Measurements from ENCODE around the gene MAP1B.

Gene MAP1B

DNA sequence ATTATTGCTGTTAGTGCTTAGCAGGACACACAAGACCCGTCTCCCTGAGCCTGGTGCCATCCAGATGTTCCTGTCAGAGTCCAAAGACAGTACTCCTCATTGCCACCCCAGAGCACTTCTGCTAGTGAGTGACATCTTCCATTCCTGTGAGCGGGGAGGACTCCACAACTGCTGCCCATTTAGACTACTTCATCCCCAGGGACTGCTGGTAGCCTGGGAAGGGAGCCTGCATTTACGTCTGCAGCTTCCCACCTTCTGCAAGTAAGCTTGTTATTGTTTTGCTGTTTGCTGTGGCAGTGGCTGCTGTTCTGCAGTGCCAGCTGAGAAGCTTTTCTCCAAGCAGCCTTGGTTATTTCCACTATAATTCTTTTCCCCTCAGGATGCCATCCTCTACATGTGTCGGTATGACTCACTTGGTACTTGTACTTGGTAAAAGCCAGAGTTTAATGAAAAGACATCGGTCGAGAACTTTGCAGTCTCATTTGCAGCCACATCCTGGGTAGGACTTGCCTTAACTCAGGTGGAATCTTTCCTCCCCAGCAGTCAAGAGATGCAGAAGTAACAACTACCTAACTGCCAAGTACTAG is 10.6 kb upstream of the MAP1B start:
- no peak for DNase-seq (ENCODE audit: low read depth in 2 of 2)

DNA sequence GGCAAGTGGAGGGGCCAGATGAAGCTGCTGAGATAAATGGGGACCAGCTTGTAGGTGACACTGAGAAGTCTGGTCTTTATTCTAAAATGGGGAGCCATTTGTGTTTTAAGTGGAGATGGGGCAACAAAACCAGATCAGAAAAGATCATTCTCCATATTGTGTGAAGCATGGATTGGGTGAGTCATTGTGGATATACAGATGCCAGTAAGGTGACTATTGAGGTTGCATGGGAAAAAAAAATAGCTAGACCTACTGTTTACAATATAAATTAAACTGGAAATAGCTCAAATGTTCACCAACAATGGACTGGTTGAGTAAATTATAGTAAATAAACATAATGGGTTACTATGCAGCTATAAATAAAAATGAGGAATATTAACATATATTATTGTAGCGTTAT is 5.4 kb upstream of the MAP1B start:
- no peak for DNase-seq (ENCODE audit: low read depth in 2 of 2)

DNA sequence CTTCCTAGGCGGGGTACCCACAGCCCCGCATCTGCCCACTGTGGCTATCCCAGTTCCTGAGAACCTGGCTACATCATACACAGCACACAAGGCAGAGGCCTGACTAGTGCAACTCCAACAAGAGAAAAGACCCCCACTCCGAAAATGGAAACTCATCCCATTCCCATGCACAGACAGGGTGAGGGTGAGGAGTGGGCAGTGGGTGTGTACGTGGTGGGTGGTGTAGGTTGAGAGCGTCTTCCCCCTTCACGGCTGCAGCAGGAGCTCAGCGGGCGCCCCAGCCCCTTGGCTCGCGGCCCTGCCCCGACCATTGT is 501 bp upstream of the MAP1B start:
- DNase-seq (ENCODE audit: low read depth in 2 of 2), result no peak

DNA sequence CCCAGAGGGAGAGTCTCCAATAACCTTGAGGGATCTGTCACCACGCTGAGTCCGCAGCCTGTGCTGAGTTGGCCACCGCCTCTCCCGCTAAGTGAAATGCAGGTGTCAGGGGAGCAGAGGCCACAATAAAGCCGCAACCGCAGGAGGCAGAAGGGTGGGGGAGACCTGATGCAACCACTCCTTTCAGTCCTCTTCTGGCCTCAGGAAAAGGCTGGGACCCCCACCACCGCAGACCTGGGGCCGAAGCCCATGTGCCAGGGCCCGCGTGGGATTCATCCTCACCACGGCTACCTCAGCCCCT is 576 bp downstream of the MAP1B start:
- DNase-seq (ENCODE audit: low read depth in 2 of 2), result no peak

DNA sequence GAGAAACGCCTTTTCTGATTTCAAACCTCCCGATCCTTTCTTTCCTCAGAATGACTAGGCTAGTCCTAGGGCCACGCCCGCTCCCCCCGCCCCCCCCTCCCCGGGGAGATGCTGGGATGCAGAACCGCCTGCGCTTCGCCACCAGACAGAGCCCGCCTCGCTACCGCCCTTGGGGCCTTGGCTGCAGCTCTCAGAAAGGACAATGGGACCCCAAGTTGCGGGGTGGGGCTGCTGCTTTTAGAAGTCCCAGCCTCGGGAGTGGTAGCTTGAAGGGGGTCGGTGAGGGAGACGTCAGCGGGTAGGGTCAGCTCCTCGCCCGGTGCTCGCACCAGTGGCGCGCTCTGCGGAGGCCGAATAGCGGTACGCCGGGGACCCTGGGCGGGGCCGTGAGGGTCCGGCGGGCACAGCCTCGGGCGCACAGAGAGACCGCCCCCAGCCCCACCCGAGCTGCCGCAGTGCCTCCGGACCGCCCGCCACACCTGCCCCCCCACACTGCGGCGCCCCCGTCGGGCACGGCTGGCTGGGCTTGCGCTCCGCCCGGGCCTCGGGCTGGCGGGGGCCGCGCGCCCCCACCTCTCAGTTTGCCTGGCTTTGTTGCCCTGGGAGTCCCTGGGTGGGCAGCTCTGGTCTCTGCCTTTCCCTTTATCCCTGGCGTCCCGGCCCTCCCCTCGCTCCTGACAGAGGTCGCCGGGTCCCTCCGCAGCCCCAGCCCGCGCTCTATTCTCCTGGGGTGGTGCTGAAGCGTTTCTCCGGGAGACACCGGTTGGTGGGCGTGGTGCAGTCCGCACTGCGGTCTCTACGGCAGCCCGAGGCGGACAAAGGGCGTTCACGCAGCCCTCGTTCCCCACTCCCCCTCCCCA is 1.2 kb downstream of the MAP1B start:
- DNase-seq (ENCODE audit: low read depth in 2 of 2), result no peak

DNA sequence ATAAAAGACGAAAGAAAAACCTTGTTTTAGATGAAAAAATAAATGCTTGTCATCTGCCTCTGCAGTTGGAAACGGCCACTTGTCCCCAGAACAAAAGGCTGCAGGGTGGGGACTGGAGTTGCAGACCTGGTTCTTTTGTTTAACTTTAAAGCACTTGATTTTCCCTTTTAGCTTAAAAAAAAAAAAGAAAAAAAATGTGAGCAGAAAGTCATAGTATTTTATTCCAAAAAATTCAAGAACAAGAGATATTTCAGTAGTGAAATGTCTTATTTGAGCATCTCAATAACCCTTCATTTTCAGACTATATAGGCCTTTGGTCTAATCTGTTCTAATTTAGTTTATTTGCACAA is 1.8 kb downstream of the MAP1B start:
- no peak for DNase-seq (ENCODE audit: low read depth in 2 of 2)

DNA sequence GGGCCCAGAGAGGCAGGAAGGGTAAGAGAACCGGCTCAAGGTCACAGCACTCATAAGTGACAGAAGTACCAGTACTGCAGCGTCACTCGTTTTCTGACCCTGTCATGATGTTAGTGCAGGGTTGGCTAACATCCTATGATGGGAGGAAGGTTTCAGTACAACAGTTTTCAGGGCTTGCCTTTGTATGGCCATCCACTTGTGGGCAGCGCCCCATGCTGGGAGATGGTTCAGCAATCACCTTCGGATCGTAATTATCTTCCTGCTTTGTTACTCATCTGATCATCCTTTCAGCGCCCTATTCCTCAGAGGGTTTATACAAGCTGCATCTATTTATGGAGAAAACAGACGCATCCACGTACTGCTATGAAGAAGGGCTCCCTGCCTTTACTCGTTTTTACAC is 2.4 kb downstream of the MAP1B start:
- DNase-seq (ENCODE audit: low read depth in 2 of 2), result no peak

DNA sequence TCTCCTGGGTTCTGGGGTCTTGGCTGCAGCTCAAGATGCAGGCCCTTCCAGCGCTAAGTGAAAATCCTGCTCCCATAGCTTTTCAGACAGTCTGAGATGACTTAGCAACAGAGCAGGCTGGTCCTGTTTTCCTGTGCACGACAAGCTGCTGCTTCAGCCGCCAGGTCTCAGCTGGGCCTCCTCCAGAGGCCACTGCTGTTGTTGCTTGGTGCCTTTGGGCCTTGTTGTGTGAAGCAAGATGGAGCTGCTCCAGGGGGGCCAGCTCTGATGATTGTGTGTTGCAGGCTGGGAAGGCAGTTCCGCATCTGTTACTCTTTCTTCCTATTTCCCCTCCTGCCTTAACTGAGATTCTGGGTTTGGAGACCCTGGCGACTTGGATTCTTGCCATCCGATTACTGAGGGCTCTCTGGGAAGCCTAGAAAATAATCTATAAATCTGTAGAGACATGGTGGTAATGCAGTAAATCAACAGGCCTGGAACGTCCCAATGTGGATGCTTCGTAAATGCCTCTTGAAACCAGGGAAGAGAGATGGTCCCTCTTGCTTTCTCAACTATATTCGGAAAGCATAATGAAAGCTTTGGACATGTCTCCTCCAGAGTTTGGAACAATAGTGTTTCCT is 3.2 kb downstream of the MAP1B start:
- no peak for DNase-seq (ENCODE audit: low read depth in 2 of 2)

DNA sequence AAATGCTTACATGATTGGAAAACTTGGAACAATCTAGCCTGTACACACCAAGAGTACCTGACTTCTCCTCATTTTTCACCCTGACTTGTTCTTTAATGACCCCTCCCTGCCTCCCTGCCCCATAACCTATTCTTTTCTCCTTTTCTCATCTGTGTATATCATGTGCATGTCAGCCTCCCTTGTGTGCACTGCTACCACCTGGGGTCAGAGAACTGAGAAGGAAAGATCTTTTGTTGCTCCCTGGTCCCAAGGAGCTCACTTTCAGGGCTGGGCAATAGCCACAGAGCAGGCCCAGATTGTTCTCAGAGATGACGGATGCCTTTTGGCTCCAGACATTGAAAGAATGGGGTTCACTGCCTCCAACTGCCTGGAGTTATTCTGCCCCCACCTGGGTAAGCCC is 5.1 kb downstream of the MAP1B start:
- DNase-seq (ENCODE audit: low read depth in 2 of 2), result no peak

DNA sequence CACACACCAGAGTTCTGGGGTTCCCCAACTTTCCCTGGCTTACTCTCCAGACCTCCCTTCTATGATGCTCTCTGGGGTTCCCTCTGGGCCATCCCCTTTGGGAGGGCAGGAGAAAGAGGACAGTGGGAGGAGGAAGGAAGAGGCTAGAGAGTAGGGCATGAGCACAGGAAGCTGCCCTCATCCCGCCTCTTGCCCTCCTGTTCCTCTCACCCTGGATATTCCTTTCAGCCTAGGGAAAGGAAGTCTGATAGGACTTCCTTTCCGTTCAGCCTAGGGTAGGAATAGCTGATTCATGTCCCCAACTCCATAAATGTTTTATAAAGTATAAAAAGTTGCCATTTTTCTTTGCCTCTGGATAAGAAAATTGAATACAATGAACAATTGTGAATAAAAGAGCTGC is 7.4 kb downstream of the MAP1B start:
- no peak for DNase-seq (ENCODE audit: low read depth in 2 of 2)

DNA sequence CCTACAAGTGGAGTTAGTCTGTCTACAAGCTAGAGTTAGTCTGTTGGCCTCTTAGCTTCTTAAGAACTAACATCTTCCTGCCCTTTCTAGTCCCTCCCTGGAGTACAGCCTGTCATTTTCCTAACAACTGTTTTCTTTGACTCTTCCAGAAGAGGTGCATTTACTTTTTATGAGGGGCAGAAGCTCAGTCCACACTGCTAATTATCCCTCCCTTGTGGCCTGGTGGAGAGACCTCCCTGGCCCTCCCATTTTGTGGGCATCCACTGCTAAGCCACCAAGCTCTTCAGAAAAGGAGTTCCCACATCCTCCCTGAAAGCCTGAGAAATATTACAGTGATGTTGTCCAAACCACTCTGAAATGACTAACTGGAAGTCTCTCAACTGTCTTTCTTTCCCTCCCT is 8.0 kb downstream of the MAP1B start:
- no peak for DNase-seq (ENCODE audit: low read depth in 2 of 2)

DNA sequence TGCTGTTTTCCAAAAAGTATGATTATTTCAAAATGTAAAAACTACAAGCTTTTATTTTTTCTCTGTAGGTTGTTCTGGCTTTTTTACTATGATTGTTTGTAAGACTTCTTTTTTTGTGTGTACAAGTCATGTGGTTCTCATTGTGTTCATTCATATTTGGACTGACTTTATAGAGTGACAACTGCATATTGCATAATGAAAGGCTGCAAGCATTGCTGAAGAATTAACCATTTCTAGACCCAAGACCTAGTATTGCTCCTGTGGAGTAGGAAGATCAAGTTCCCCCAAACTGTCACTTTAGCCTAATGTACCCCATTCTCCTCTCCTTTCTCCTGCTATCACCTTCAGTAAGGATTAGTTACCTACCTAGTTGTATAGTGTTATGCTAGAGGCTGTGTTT is 10.0 kb downstream of the MAP1B start:
- no peak for DNase-seq (ENCODE audit: low read depth in 2 of 2)

DNA sequence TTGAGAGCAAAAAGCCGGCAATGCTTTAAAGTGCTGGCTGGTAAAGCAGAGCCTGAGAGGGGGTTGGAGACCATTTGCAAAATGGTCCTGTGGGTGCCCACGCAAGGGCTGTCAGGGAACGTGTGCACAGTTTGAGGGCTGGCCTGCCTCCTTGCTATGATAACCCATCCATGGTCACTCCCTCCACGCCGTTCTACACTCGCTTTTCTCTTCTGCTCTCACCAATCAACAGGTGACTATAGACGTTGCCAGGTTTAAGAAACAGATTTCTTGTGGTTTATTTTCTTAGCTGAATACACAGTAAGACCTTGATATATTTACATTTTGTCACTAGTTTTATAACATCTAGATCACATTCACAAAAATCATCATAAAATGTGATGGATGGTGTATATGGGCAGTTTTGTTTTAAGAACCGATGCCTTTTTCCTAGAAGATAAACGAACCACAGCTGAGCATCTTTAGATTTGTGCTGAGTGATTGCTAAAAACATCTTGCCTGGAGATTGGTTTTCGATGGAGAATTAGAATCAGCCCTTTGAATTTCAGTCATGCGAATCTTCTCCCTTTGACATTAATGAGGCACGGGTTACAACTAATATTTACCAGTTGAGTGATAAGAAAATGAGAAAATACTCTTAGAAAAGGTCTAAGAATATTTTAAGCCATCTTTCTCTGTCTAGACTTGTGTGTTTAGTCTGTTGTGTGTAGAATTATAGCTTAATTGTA is 13.9 kb downstream of the MAP1B start:
- no peak for DNase-seq (ENCODE audit: low read depth in 2 of 2)

DNA sequence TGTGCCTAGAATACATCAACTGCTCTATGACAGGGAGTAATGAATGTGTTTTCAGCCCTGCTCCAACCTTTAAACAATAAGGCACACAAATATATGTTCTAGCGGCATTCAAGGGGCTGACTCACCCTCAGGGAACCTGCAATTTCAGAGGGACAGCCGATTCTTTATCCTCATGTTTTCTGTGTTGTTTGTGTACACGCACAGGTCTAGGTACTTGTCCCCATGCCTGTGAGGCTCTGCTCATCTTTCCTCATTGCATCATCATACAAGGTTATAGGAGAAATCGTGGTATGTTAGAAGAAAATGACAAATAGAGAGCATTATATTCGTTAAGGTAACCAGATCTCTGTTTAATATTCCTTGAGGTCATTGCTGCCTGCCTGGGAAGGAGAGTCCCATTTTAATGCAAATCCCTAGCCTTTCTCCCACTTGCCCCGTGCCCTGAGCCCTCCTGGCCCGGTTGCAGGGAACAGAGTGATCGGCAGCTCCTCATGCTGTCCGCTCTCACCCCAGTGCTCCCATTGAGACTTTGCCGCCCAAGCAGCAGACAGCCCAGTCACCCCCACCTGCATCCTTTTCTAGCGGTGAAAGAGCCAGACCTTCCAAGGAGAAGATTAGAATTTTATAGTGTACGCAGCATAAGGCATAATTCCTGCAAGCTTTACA is 14.6 kb downstream of the MAP1B start:
- DNase-seq (ENCODE audit: low read depth in 2 of 2), result no peak

DNA sequence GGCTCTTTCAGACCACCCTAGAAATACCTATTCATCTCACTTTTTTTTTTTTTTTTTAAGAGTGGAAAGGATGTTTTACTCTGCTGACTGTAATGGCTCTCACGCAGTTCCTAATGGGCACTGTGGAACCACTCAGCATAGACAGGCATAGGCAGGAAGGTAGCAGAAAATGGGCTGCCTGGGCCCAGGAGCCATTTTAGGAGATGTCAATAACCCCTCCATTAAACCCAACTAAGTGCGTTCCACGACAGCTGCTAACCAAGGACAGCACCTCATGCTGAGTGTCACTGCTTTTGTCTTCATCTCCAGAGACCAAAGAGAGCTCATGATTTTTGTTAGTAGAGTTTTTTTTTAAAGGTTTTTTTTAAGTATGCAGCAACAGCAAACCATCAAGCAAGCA is 15.3 kb downstream of the MAP1B start:
- no peak for DNase-seq (ENCODE audit: low read depth in 2 of 2)

DNA sequence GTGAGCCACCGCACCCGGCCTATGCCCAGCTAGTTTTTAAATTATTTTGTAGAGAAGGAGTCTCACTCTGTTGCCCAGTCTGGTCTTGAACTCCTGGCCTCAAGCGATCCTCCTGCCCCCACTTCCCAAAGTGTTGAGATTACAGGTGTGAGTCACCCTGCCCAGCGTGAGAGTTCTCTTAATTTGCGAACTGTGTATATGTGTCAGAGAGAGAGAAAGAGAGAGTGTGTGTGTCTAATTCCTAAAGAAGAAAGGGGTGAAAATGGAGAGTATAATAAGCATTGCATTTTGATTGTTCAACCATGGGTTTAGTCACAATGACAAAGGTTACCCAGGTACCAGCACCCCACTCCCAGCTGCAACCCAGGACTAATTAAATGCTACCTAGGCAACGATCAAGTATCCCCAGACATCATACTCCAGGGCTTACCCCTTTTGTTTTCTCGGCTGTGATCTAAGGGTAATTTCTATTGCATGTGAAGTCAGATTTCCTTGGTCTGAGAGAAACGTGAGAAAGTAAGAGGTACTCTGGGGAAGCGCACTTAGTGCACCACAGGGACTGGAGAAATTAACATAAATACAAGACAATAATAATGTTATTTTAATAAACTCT is 16.6 kb downstream of the MAP1B start:
- no peak for DNase-seq (ENCODE audit: low read depth in 2 of 2)

DNA sequence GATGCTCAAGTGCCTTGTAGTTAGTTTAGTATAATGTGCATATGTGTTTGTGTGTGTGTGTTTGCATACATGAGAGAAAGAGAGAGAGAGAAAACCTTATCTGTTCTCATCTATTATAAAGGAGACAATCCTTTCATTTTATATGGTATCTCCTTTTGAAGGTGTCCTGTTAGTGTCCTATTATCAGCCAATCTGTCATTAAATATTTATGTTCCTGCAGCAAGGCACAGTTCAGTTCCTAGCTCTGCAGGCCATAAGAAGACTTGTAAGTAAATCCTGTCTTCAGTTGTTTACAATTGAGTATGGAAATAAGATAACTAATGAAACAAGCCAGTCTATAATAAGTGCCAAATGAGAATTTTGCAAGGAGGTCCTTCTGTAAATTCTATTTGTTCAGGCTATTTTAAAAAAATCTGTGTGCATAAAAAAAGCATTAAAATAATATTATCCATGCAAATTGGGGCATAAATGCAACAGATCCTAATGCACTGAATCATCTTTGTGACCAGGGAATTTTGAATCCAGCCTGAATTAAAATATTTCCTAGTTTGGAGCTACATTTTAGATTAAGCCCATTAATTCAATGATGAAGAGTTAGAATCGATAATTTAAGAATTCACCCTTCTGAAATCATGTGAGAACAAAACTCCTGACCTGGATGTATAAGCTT is 18.1 kb downstream of the MAP1B start:
- DNase-seq (ENCODE audit: low read depth in 2 of 2), result no peak

DNA sequence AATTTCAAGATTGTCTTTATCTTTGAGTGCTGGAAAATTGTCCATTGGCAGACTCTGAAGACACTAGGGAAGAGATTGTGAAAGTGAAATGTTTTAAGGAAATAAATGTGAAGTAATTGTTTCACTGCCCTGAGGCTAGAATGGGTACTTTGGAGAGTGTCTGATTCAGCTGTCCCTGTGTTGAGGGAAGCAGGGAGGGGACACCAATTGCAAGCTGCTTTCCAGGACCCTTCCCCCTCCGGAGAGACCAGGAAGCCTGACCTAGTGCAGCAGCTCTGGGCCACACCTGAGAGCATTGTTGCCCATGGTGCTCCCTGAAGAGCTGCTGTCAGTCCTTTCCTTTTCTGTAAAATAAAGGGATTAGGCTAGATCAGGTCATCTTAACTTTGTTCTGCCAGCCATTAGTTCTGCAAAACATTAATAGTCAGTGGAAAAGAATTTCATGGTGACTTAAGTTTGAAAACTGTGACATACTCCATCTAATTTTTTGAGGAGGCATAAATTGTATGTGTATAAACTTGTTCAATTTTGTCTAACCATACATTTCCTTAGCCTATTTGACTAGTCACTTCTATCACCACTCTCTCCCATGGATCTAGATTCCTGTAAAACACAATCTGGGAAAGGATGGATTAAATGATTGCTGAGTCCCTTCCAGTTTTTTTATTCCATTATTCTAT is 18.8 kb downstream of the MAP1B start:
- DNase-seq (ENCODE audit: low read depth in 2 of 2), result no peak

DNA sequence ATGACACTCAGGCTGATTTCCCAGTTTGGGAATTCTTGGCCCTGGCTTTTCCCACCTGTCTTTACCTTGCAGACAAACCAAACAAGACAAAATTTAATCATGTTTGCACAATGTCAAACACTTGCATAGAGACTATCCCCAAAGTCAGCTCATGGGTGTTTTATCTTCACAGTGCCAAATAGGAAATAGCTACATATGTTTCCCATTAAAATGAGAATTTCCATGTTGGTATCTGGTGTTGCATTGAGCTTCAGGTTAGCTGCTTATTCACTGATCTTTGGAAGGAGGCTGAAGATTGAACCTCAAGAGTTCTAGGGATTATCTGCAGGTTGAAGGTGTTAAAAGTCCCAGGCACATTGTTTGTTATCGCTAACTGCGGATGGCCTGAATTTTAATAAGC is 19.5 kb downstream of the MAP1B start:
- DNase-seq (ENCODE audit: low read depth in 2 of 2), result no peak

DNA sequence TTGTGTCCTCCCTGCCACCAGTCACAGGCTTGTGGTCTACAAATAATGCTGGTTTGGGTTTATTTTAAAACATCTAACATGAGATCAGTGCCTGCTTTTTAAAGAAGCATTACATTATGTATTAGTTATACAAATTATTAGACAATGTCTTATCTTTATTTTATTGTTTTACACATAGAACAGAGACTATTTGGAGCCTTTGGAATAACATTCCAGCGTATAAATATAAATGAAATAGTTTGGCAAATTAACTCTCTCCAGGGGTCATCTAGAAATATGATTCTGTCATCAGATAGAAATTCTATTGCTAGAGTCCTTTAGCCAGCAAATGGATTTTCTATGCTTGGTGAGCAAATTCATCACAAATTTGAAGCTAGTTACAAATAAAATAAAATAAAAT is 22.4 kb downstream of the MAP1B start:
- DNase-seq (ENCODE audit: low read depth in 2 of 2), result no peak

DNA sequence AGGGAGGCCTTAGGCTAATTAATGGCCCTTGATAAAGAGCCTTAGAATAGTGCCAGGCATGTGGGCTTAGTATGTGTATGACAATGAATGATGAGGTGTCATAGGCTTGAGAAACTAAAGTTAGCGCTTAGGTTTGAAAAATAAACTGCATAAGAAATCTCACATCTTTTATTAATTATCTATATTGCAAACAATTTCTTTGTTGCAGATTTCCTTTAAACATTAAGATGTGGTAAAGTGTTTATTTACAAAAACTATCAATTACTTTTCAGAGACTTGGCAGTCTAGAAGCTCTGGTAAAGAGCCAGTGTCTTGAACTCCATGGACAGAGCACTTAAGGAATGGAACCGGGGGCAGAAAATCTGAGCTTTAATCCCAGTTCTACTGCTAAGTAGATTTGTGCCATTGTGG is 23.1 kb downstream of the MAP1B start:
- no peak for DNase-seq (ENCODE audit: low read depth in 2 of 2)

Data from stimulated activated CD8-positive, alpha-beta memory T cell treated with anti-CD3 and anti-CD28 coated beads, Interleukin-15, amount 100 ng/mL, for 48 hours (primary cell).